Stomach (tissue), 9 donors: ENCODE measurements around the gene SEMA6C. TPM values are rescaled to one million over a fixed set of nuclear protein-coding genes. Genes with fewer than 3 reads are reported as not detected.

Experiments used
- DNase-seq, 2 donors: peaks; one replicate each; pipeline versions ENCODE4 v3.0.0 to v3.0.0-alpha.2; 2013 to 2019
- H3K27ac ChIP-seq, 5 donors: fragments of 200-600 bp in 4 of 5; sonication (generic) in 4 of 5; one replicate each; pipeline ENCODE4 v1.5.1; 2013 to 2019; ENCODE audit warnings: mild to moderate bottlenecking in 1 of 5, moderate library complexity in 1 of 5
- H3K27me3 ChIP-seq, 3 donors: fragments of 200-600 bp; sonication (generic); one replicate each; pipeline ENCODE4 v1.5.1; 2017 to 2019; ENCODE audit warnings: mixed run types in 1 of 3
- H3K36me3 ChIP-seq, 4 donors: fragments of 200-600 bp; sonication (generic); 1 replicate in 3 of 4; 2 replicates in 1 of 4; pipeline ENCODE4 v1.5.1; 2016 to 2019
- H3K4me1 ChIP-seq, 4 donors: fragments of 200-600 bp; sonication (generic); one replicate each; pipeline ENCODE4 v1.5.1; 2016 to 2019
- H3K4me3 ChIP-seq, 4 donors: fragments of 200-600 bp; sonication (generic) in 3 of 4; one replicate each; pipeline ENCODE4 v1.5.1; 2016 to 2019; ENCODE audit warnings: mild to moderate bottlenecking in 1 of 4
- H3K9me3 ChIP-seq, 4 donors: fragments of 200-600 bp; sonication (generic); one replicate each; pipeline ENCODE4 v1.5.1; 2016 to 2019
- EP300 ChIP-seq: sonication (generic); formaldehyde crosslinking; IDR thresholded peaks from one replicate; pipeline ENCODE4 v1.6.1; 2017; ENCODE audit warnings: antibody characterized with exemption
- POLR2A ChIP-seq, 4 donors: fragments of 450-650 bp; IDR thresholded peaks; one replicate each; pipeline ENCODE4 v1.6.1; 2016; ENCODE audit warnings: antibody characterized with exemption in 4 of 4, control low read depth in 2 of 4, mild to moderate bottlenecking in 1 of 4, moderate library complexity in 1 of 4
- POLR2AphosphoS5 ChIP-seq, 3 donors: sonication (generic); formaldehyde crosslinking; IDR thresholded peaks; one replicate each; pipeline ENCODE4 v1.6.1; 2016; ENCODE audit warnings: antibody characterized with exemption in 3 of 3
- WGBS, 5 donors: extraction: QIAGEN DNeasy Blood & Tissue Kit in 3 of 5; methylation state at CpG; one replicate each; pipeline versions ENCODE4 v1.1.5 to v1.1.7; 2013 to 2018; 5-methylcytosine and 5-hydroxymethylcytosine counted together
- intact Hi-C: fragments of 100-400 bp; cut with DNase I; formaldehyde crosslinking; loops from one replicate; pipeline ENCODE4 v1.15.1; 2023; ENCODE audit warnings: low total_unique reads
- polyA plus RNA-seq, 3 donors: library from polyadenylated mRNA; stranded (reverse); fragments of 200-250 nt; gene quantifications; one replicate each; pipeline ENCODE4 v1.2.3, GENCODE V29; 2013
- total RNA-seq, 5 donors: library from RNA; depleted of rRNA; stranded (reverse); fragments of >200 nt; gene quantifications; one replicate each; pipeline versions ENCODE4 v1.1.0 to v1.2.3, GENCODE V29; 2014 to 2016
- TF ChIP-seq, protein P1 (sequence below), 7 experiments: fragments of 450-650 bp in 4 of 7; fragments of 200-600 bp in 3 of 7; sonication (generic) in 3 of 7; IDR thresholded peaks; one replicate each; pipeline ENCODE4 v1.5.1; 2016 to 2019; ENCODE audit warnings: antibody characterized with exemption in 7 of 7, control low read depth in 2 of 7, mild to moderate bottlenecking in 1 of 7
- donor health status: healthy with polysubstance abuse.
- donor health status: Bipolar disorder and iron deficiency.
- donor health status: healthy.

SEMA6C gene
- total and polyA plus RNA-seq, 8 donors = 4.4 to 13.9 (median 9.1) TPM

GRCh38 chr1:151184211-151184610, 37.8 kb upstream of the SEMA6C start:
- Histone ChIP-seq H3K27me3 (no peaks in the 10 kb centered on the region), H3K4me1 (peaks cover 9 to 29% (median 22%) of the 10 kb centered on the region in 4 donors), H3K9me3 (no peaks in the 10 kb centered on the region), H3K36me3 (peaks cover 60 to 69% (median 68%) of the 10 kb centered on the region in 4 donors), H3K4me3 (no peak overlapping the region), H3K27ac (no peak overlapping the region)
- intact Hi-C loops = no loop called here
- WGBS, 5 donors = 88 to 96% (median 89%) methylated on average over 10 of the region's 10 CpGs
- DNase-seq = no peak
- TF ChIP-seq POLR2A (IDR thresholded peaks at IDR 0.05) (no peak), EP300 (no peak), POLR2AphosphoS5 (IDR thresholded peaks at IDR 0.05) (no peak)
- TF ChIP-seq, protein P1, sequence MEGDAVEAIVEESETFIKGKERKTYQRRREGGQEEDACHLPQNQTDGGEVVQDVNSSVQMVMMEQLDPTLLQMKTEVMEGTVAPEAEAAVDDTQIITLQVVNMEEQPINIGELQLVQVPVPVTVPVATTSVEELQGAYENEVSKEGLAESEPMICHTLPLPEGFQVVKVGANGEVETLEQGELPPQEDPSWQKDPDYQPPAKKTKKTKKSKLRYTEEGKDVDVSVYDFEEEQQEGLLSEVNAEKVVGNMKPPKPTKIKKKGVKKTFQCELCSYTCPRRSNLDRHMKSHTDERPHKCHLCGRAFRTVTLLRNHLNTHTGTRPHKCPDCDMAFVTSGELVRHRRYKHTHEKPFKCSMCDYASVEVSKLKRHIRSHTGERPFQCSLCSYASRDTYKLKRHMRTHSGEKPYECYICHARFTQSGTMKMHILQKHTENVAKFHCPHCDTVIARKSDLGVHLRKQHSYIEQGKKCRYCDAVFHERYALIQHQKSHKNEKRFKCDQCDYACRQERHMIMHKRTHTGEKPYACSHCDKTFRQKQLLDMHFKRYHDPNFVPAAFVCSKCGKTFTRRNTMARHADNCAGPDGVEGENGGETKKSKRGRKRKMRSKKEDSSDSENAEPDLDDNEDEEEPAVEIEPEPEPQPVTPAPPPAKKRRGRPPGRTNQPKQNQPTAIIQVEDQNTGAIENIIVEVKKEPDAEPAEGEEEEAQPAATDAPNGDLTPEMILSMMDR (IDR thresholded peaks at IDR 0.05) = no peak

DNA sequence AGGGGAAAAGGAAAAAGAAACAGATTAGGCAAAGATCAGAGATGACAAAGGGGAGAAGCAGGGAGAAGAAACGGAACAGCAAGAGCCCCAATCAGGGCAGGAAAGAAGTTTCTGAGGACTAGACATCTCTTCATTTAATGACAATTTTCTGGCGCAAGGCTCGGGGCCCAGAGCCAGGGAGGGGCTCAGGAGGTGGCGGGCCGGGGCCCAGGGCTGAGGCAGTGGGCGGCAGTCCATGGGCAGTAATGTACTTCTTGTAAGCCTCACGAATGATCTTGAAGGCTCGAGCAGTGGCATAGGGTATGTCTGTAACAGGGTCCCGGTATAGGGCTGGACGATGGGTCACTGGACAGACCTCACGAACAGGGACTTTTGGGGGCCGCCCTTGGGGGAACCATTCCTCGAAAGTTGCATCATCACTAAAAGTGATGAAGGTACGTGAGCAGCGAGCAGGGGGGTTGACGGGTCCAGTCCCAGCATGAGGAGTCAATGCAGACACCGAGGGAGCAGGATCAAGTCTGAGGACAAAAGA, 30.1 kb upstream of the SEMA6C start:
- TF ChIP-seq EP300 (no peak), POLR2A (IDR thresholded peaks at IDR 0.05) (no peak), POLR2AphosphoS5 (IDR thresholded peaks at IDR 0.05) (no peak)
- TF ChIP-seq, protein P1 (IDR thresholded peaks at IDR 0.05) = no peak
- Histone ChIP-seq H3K4me1 (peaks cover 0 to 10% (median 0%) of the 10 kb centered on the region in 4 donors), H3K27me3 (no peaks in the 10 kb centered on the region), H3K27ac (no peak overlapping the region), H3K36me3 (peaks cover 70 to 90% (median 87%) of the 10 kb centered on the region in 4 donors), H3K4me3 (no peak overlapping the region), H3K9me3 (no peaks in the 10 kb centered on the region)
- 92 to 95% (median 94%) methylated on average over 17 of the region's 17 CpGs for WGBS, 5 donors
- DNase-seq = no peak
- intact Hi-C loops = loop anchor here (10.0 kb wide), 1 partner anchor 68 kb away; no protein-coding TSS in a partner anchor

GRCh38 chr1:151175863-151176262, 29.4 kb upstream of the SEMA6C start, which contains the start of gene TMOD4:
TSS of gene TMOD4 (minus strand) at chr1:151175981. CDS start at chr1:151174875, 1,106 bp downstream.
- H3K4me3 ChIP-seq = no peak within 1 kb of the TSS
- no peaks in the 10 kb centered on the region for H3K9me3 ChIP-seq
- H3K4me1 ChIP-seq = peaks cover 0 to 10% (median 0%) of the 10 kb centered on the region in 4 donors
- peaks cover 63 to 90% (median 87%) of the 10 kb centered on the region in 4 donors for H3K36me3 ChIP-seq
- peak in 1 of 2 donors; percentile 29 for DNase-seq
- H3K27me3 ChIP-seq = no peaks in the 10 kb centered on the region
- intact Hi-C loops = loop anchor here (10.0 kb wide), 1 partner anchor 69 kb away; no protein-coding TSS in a partner anchor
- WGBS, 5 donors = 54 to 67% (median 62%) methylated on average over 4 of the region's 4 CpGs
- TF ChIP-seq, protein P1 (IDR thresholded peaks at IDR 0.05) = peak in 3 of 7 experiments; percentile 16 to 31 (median 23)
- TF ChIP-seq EP300 = no peak
- H3K27ac ChIP-seq = peak within 1 kb of the TSS in 2 of 5 donors; percentile 32 to 33

- peak overlapping the region in 2 of 5 donors; percentile 32 to 33 for H3K27ac ChIP-seq
- DNase-seq = no peak
- H3K27me3 ChIP-seq = no peaks in the 10 kb centered on the region
- WGBS, 5 donors = 59 to 82% (median 72%) methylated on average over 6 of the region's 6 CpGs
- no peaks in the 10 kb centered on the region for H3K9me3 ChIP-seq
- H3K4me1 ChIP-seq = peaks cover 0 to 10% (median 0%) of the 10 kb centered on the region in 4 donors
- no peak overlapping the region for H3K4me3 ChIP-seq
- TF ChIP-seq POLR2AphosphoS5 (IDR thresholded peaks at IDR 0.05) (no peak), EP300 (no peak), POLR2A (IDR thresholded peaks at IDR 0.05) (no peak)
- TF ChIP-seq, protein P1 (IDR thresholded peaks at IDR 0.05) = no peak
- H3K36me3 ChIP-seq = peaks cover 56 to 90% (median 87%) of the 10 kb centered on the region in 4 donors
- intact Hi-C loops = loop anchor here (10.0 kb wide), 1 partner anchor 70 kb away; no protein-coding TSS in a partner anchor
These were observed 28.8 kb upstream of the SEMA6C start for GRCh38 chr1:151175041-151175741.
